ENCODE data around the gene CD59.

Gene CD59

DNA sequence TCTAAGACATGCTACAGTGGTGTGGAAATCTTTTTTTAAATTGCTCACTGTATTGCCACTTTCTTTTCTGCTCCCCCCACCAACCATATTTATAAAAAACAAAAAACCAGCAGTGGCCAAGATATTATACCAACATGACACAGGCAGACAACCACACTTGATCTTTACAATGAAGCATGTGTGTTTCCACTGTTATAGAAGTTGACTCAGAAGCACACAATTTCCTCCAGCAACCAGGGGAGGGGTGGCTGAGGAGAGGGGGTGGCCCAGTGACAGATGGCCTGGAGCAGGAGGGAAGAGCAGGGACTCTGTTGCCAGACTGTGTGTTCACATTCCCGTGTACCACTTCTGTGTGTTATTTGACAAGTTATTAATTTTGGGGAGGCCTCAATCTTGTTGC lies 14.8 kb downstream of the CD59 start:
- Histone ChIP-seq H3K4me3 (replicated peaks; ENCODE audit: insufficient read depth, low read length) (no peak overlapping the region), H3K27me3 (ENCODE audit: insufficient read depth, poor library complexity, severe bottlenecking) (no peaks in the 10 kb centered on the region)

DNA sequence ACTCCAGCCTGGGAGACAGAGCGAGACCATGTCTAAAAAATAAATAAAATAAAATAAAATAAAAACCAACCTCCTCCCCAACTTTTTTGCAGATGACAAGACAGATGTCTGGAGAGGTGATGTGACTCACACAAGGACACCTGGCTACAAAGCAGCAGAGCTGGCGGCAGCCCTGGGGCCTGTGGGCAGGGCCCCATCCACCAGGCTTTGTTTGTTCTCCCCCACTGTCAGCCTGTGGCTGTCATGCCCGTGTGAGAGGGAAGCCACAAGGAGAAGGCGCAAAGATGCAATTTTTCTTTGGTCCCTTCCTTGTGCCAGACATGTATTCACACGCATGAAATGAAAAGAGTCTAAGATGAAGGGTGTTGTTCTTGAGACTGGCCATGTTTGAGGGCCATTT lies 16.6 kb downstream of the CD59 start:
- H3K27me3 ChIP-seq (ENCODE audit: insufficient read depth, poor library complexity, severe bottlenecking) = no peaks in the 10 kb centered on the region
- DNase-seq (ENCODE audit: low read depth in 1 of 2, low spot score in 1 of 2) = no peak
- H3K4me3 ChIP-seq (replicated peaks; ENCODE audit: insufficient read depth, low read length) = no peak overlapping the region
- TF ChIP-seq, protein P1, sequence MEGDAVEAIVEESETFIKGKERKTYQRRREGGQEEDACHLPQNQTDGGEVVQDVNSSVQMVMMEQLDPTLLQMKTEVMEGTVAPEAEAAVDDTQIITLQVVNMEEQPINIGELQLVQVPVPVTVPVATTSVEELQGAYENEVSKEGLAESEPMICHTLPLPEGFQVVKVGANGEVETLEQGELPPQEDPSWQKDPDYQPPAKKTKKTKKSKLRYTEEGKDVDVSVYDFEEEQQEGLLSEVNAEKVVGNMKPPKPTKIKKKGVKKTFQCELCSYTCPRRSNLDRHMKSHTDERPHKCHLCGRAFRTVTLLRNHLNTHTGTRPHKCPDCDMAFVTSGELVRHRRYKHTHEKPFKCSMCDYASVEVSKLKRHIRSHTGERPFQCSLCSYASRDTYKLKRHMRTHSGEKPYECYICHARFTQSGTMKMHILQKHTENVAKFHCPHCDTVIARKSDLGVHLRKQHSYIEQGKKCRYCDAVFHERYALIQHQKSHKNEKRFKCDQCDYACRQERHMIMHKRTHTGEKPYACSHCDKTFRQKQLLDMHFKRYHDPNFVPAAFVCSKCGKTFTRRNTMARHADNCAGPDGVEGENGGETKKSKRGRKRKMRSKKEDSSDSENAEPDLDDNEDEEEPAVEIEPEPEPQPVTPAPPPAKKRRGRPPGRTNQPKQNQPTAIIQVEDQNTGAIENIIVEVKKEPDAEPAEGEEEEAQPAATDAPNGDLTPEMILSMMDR (IDR thresholded peaks at IDR 0.05; ENCODE audit: insufficient read depth, low read length) = no peak
- TF ChIP-seq SPI1 (IDR thresholded peaks at IDR 0.05; ENCODE audit: borderline replicate concordance, low read depth) (no peak), POLR2AphosphoS5 (IDR thresholded peaks at IDR 0.05; ENCODE audit: low read depth) (no peak), REST (IDR thresholded peaks at IDR 0.05; ENCODE audit: insufficient replicate concordance, low read depth) (no peak), GABPA (IDR thresholded peaks at IDR 0.05; ENCODE audit: low read depth) (no peak)
- no peak overlapping the region for H3K27ac ChIP-seq (replicated peaks)

More for the DNA sequence above, 14.8 kb downstream of the CD59 start:
- no peak for DNase-seq (ENCODE audit: low read depth in 1 of 2, low spot score in 1 of 2)
- H3K27ac ChIP-seq (replicated peaks) = no peak overlapping the region
- TF ChIP-seq GABPA (IDR thresholded peaks at IDR 0.05; ENCODE audit: low read depth) (no peak), SPI1 (IDR thresholded peaks at IDR 0.05; ENCODE audit: borderline replicate concordance, low read depth) (no peak), REST (IDR thresholded peaks at IDR 0.05; ENCODE audit: insufficient replicate concordance, low read depth) (no peak), POLR2AphosphoS5 (IDR thresholded peaks at IDR 0.05; ENCODE audit: low read depth) (no peak)

- Histone ChIP-seq H3K4me3 (replicated peaks; ENCODE audit: insufficient read depth, low read length) (no peak overlapping the region), H3K27ac (replicated peaks) (no peak overlapping the region), H3K27me3 (ENCODE audit: insufficient read depth, poor library complexity, severe bottlenecking) (no peaks in the 10 kb centered on the region)
- TF ChIP-seq REST (IDR thresholded peaks at IDR 0.05; ENCODE audit: insufficient replicate concordance, low read depth) (no peak), POLR2AphosphoS5 (IDR thresholded peaks at IDR 0.05; ENCODE audit: low read depth) (no peak), SPI1 (IDR thresholded peaks at IDR 0.05; ENCODE audit: borderline replicate concordance, low read depth) (no peak), GABPA (IDR thresholded peaks at IDR 0.05; ENCODE audit: low read depth) (no peak)
- TF ChIP-seq, protein P1 (IDR thresholded peaks at IDR 0.05; ENCODE audit: insufficient read depth, low read length) = no peak
- no peak for DNase-seq (ENCODE audit: low read depth in 1 of 2, low spot score in 1 of 2)
Observed at GRCh38 chr11:33718440-33718839, 17.8 kb downstream of the CD59 start.
